ENCODE measurements around the gene ACSM4. TPM values are rescaled to one million over a fixed set of nuclear protein-coding genes. Genes with fewer than 3 reads are reported as not detected.

ACSM4 gene
- total RNA-seq, 2 donors from 2014 or later = not detected

- ATAC-seq (ENCODE audit: insufficient number of reproducible peaks, low FRiP score, low read depth) (no peak), DNase-seq (ENCODE audit: low spot score) (no peak)
- Histone ChIP-seq H3K4me3 (no peak overlapping the region), H3K27me3 (replicated peaks; ENCODE audit: insufficient read depth) (no peaks in the 10 kb centered on the region), H3K4me1 (ENCODE audit: control insufficient read depth in 1 of 2, low read depth in 2 of 2) (no peaks in the 10 kb centered on the region), H3K9me3 (no peaks in the 10 kb centered on the region), H3K27ac (no peak overlapping the region), H3K36me3 (no peaks in the 10 kb centered on the region)
- no peak for TF ChIP-seq CTCF (IDR thresholded peaks at IDR 0.05)
Observed at GRCh38 chr12:7375145-7375543, 71.3 kb downstream of the ACSM4 start.

- Histone ChIP-seq H3K4me3 (no peak overlapping the region), H3K4me1 (ENCODE audit: control insufficient read depth in 1 of 2, low read depth in 2 of 2) (no peaks in the 10 kb centered on the region), H3K27me3 (replicated peaks; ENCODE audit: insufficient read depth) (no peaks in the 10 kb centered on the region), H3K9me3 (no peaks in the 10 kb centered on the region), H3K36me3 (no peaks in the 10 kb centered on the region), H3K27ac (no peak overlapping the region)
- no peak for TF ChIP-seq CTCF (IDR thresholded peaks at IDR 0.05)
- ATAC-seq (ENCODE audit: insufficient number of reproducible peaks, low FRiP score, low read depth) = no peak
- no peak for DNase-seq (ENCODE audit: low spot score)
Observed at GRCh38 chr12:7376196-7376595, 72.3 kb downstream of the ACSM4 start.

Other genes starting within 250 kb of the ACSM4 start
- gene C1S, start 243.4 kb upstream of the ACSM4 start, total RNA-seq = 100 to 1,000 TPM; 456 to 715 TPM
- 100 to 1,000 TPM; 811 to 997 TPM for gene C1R, start 211.6 kb upstream of the ACSM4 start, total RNA-seq
- 100 to 1,000 TPM; 126 to 134 TPM for gene C1RL, start 194.9 kb upstream of the ACSM4 start, total RNA-seq
- gene RBP5, start 175.2 kb upstream of the ACSM4 start, total RNA-seq = under 1 TPM in 1 of 2 donors, not detected in 1; 0.71 TPM
- gene CLSTN3, start 173.7 kb upstream of the ACSM4 start, total RNA-seq = 10 to 100 TPM; 27.2 to 28.9 TPM
- 10 to 100 TPM; 34.5 to 42.2 TPM for gene PEX5, start 114.4 kb upstream of the ACSM4 start, total RNA-seq
- 1 to 10 TPM; 1.6 to 2.5 TPM for gene CD163L1, start 140.1 kb downstream of the ACSM4 start, total RNA-seq
- gene CD163, start 199.7 kb downstream of the ACSM4 start, total RNA-seq = 100 to 1,000 TPM; 341 to 464 TPM

Data from thoracic aorta (tissue), 2 donors.